Measurements from ENCODE around the gene ERLIN1. TPM values are rescaled to one million over a fixed set of nuclear protein-coding genes. Genes with fewer than 3 reads are reported as not detected.
A peak's percentile ranks its signal among the peaks of the same experiment; 100 is the strongest.
"Not testable (repeated sequence)": the region's sequence is repeated elsewhere in the genome, so short reads cannot be mapped to it uniquely, and the experiment has no call there.

Gene ERLIN1
- total RNA-seq, 4 donors from 2014 or later: 5.3 to 8.5 (median 7.3) TPM

GRCh38 chr10:100129424-100129823 is 56.4 kb downstream of the ERLIN1 start:
- ATAC-seq (peak; percentile 73 to 81), DNase-seq (no peak)
- peak overlapping the region in 1 of 4 donors; percentile 36 for H3K27ac ChIP-seq
- H3K4me3 ChIP-seq: no peak overlapping the region
- H3K36me3 ChIP-seq: no peaks in the 10 kb centered on the region
- H3K9me3 ChIP-seq: no peaks in the 10 kb centered on the region
- in situ Hi-C loops (cut with MboI; ENCODE audit: low sequenced_read_pairs in 4 of 4) (no loop called here), intact Hi-C loops (cut with DNase I; ENCODE audit: low total_unique reads) (no loop called here)
- no peaks in the 10 kb centered on the region for H3K4me1 ChIP-seq
- TF ChIP-seq POLR2A (IDR thresholded peaks at IDR 0.05) (no peak), CTCF (IDR thresholded peaks at IDR 0.05 in 4 of 5, conservative IDR thresholded peaks at IDR 0.05 in 1 of 5) (no peak)
- no peaks in the 10 kb centered on the region for H3K27me3 ChIP-seq

DNA sequence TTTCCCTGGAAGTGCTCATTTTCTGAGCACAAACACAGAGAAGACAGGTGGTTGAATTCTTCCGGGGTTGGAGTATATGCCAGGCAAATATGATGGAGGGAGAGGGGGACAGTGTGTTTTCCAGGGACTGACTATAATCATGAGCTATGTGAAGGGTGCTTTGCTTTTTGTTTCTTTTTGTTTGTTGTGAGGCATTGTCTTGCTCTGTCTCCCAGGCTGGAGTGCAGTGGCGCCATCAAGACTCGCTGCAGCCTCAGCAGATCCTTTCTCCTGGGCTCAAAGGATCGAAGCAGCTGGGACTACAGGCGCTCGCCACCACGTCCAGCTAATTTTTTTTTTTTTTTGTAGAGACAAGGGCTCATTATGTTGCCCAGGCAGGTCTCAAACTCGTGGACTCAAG is 56.9 kb downstream of the ERLIN1 start:
- H3K9me3 ChIP-seq: no peaks in the 10 kb centered on the region
- no peak for TF ChIP-seq CTCF (IDR thresholded peaks at IDR 0.05 in 4 of 5, conservative IDR thresholded peaks at IDR 0.05 in 1 of 5)
- TF ChIP-seq POLR2A (IDR thresholded peaks at IDR 0.05): no peak
- intact Hi-C loops (cut with DNase I; ENCODE audit: low total_unique reads) (no loop called here), in situ Hi-C loops (cut with MboI; ENCODE audit: low sequenced_read_pairs in 4 of 4) (no loop called here)
- H3K4me3 ChIP-seq: no peak overlapping the region
- H3K4me1 ChIP-seq: no peaks in the 10 kb centered on the region
- no peak for DNase-seq
- ATAC-seq: no peak
- H3K27me3 ChIP-seq: no peaks in the 10 kb centered on the region
- no peaks in the 10 kb centered on the region for H3K36me3 ChIP-seq
- peak overlapping the region in 2 of 4 donors; percentile 25 to 36 for H3K27ac ChIP-seq

GRCh38 chr10:100125335-100125734 is 60.5 kb downstream of the ERLIN1 start:
- ATAC-seq; H3K4me1 ChIP-seq; H3K4me3 ChIP-seq; H3K27ac ChIP-seq; intact Hi-C loops (cut with DNase I; ENCODE audit: low total_unique reads); H3K36me3 ChIP-seq; DNase-seq; in situ Hi-C loops (cut with MboI; ENCODE audit: low sequenced_read_pairs in 4 of 4); H3K9me3 ChIP-seq; H3K27me3 ChIP-seq: not testable (repeated sequence)

DNA sequence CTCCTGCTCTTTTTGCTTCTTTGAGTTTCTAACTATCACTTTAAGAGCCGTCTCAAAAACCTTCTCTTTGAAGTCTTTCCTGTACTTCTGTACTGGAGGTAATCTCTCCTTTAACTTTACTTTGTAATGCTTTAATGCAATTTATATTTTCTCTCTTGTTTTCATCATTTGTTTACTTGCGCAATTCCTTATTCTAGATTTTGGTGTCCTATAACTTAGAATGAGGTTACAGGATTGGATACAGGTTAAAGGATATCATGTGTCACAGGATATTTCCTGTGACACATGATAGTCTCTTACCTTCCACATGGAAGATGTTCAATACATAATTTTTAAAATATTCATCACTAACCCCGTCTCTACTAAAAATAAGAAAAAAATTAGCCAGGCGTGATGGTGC is 61.7 kb downstream of the ERLIN1 start:
- ATAC-seq (no peak), DNase-seq (no peak)
- no peaks in the 10 kb centered on the region for H3K4me1 ChIP-seq
- intact Hi-C loops (cut with DNase I; ENCODE audit: low total_unique reads): no loop called here
- H3K36me3 ChIP-seq: no peaks in the 10 kb centered on the region
- no peaks in the 10 kb centered on the region for H3K27me3 ChIP-seq
- in situ Hi-C loops (cut with MboI; ENCODE audit: low sequenced_read_pairs in 4 of 4): no loop called here
- no peaks in the 10 kb centered on the region for H3K9me3 ChIP-seq
- H3K4me3 ChIP-seq: no peak overlapping the region
- no peak overlapping the region for H3K27ac ChIP-seq
- no peak for TF ChIP-seq POLR2A (IDR thresholded peaks at IDR 0.05)

- Histone ChIP-seq H3K27ac (no peak overlapping the region), H3K27me3 (no peaks in the 10 kb centered on the region), H3K9me3 (no peaks in the 10 kb centered on the region), H3K4me1 (no peaks in the 10 kb centered on the region), H3K4me3 (no peak overlapping the region), H3K36me3 (no peaks in the 10 kb centered on the region)
- no peak for TF ChIP-seq POLR2A (IDR thresholded peaks at IDR 0.05)
- no peak for TF ChIP-seq CTCF (IDR thresholded peaks at IDR 0.05 in 4 of 5, conservative IDR thresholded peaks at IDR 0.05 in 1 of 5)
- ATAC-seq (no peak), DNase-seq (no peak)
- in situ Hi-C loops (cut with MboI; ENCODE audit: low sequenced_read_pairs in 4 of 4): no loop called here
- intact Hi-C loops (cut with DNase I; ENCODE audit: low total_unique reads): no loop called here
These were observed 63.0 kb downstream of the ERLIN1 start for GRCh38 chr10:100122780-100123179.

DNA sequence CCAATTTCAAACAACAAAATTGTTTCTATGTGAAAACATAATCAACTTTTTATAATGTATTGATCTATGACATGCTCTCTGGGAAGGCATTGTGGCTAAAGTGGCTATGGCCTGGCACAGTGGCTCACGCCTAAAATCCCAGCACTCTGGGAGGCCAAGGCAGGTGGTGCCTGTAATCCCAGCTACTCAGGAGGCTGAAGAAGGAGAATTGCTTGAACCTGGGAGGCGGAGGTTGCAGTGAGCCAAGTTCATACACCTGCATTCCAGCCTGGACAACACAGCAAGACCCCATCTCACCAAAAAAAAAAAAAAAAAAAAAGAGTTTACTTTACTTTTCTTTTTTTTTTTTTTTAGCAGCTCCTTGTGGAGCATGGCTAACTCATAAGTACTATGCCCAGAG is 65.3 kb downstream of the ERLIN1 start:
- in situ Hi-C loops (cut with MboI; ENCODE audit: low sequenced_read_pairs in 4 of 4) (no loop called here), intact Hi-C loops (cut with DNase I; ENCODE audit: low total_unique reads) (no loop called here)
- no peak for DNase-seq
- H3K4me1 ChIP-seq: no peaks in the 10 kb centered on the region
- no peaks in the 10 kb centered on the region for H3K9me3 ChIP-seq
- no peak overlapping the region for H3K27ac ChIP-seq
- H3K4me3 ChIP-seq: no peak overlapping the region
- TF ChIP-seq POLR2A (IDR thresholded peaks at IDR 0.05): no peak
- no peak for TF ChIP-seq CTCF (IDR thresholded peaks at IDR 0.05 in 4 of 5, conservative IDR thresholded peaks at IDR 0.05 in 1 of 5)
- ATAC-seq: no peak
- H3K36me3 ChIP-seq: no peaks in the 10 kb centered on the region
- H3K27me3 ChIP-seq: peaks cover 9 to 13% (median 9%) of the 10 kb centered on the region in 3 donors

Measured in gastrocnemius medialis (tissue), 4 donors.